ENCODE results near the gene SH3RF3.

SH3RF3 gene

GRCh38 chr2:109266998-109267854, 138.2 kb downstream of the SH3RF3 start:
- no peak for DNase-seq

GRCh38 chr2:109268916-109269315, 139.9 kb downstream of the SH3RF3 start:
- DNase-seq: no peak

GRCh38 chr2:109269706-109270504, 140.9 kb downstream of the SH3RF3 start:
- no peak for DNase-seq

DNA sequence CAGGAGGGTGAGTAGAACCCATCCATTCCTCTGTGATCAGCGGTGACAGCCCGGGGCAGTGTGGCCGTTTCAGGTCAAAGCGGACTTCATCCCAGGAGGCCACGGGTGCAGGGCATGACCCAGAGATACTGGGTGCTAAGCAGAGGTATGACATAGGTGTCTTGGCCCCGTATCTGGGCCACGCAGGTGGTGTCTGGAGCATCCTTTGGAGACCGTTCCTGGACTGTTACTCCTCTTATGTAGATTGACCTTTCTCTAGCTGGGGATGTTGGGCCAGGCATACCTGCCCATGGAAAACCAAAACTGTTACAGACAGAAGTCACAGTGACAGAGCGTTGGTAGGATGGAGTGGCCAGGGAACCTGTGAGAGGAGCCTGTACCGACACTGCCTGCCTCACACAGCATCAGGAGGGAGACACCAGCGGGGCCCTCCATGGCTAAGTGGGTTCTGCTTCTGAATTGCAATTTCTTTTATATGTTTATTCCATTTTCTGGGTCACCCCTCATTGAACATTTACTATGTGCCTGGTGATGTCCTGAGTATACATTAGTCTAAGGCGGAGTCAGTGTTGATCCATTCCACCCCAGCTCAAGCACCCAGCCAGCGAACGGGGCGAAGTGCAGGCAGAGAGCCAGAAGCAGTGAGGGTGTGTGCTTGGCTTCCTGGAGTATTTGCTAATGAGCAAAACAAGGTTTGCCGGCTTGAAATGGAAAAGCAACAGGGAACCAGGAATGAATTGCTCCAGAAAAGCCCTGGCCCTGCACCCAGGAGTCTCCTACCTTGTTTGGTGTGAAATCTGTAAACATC, 141.7 kb downstream of the SH3RF3 start:
- no peak for DNase-seq

GRCh38 chr2:109271920-109272319, 142.9 kb downstream of the SH3RF3 start:
- no peak for DNase-seq

- no peak for DNase-seq
Observed at GRCh38 chr2:109272461-109272860, 143.5 kb downstream of the SH3RF3 start.

DNA sequence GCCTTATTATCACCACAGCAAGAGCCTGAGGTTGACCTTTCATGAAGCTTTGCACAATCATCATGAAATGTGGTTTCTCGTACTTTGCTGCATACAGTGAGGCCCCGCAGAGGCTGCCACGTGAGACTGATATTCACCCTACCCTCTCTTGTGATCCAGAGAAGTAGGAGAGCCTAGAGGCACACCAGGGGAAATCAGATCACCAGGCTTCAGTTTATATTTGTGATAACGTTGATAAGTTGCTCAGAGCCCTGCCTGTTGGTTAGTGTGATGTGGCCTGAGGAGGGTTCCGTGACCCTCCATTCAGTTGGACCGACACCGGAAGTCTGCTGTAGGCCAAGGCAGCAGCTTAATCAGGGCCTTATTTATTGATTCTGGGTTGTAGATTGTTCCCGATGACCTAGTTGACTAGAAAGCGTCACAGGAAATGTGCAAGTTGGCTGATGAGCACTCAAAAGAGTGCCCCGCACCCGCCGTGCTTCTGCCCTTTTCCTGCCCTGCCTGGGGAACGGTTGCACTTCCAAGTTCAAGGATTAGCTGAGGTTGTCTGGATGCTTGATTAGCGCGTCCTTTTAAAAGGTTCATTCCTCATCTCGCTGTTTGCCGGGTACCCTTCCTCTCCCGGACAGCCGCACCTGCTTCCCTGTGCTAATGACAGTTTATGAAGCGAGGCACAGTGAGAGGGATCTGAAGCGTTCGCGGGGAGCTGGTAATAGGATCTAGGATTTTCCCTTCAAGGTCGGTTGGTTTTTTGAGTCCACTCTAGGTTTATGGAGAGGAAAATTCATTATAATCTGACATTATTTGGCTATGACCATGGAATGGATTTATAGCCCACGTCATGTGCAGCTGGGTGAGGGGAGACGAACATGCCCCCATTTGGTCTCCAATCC, 146.4 kb downstream of the SH3RF3 start:
- no peak for DNase-seq

GRCh38 chr2:109277406-109277805, 148.4 kb downstream of the SH3RF3 start:
- DNase-seq: no peak

- no peak for DNase-seq
Observed at GRCh38 chr2:109279243-109279860, 150.3 kb downstream of the SH3RF3 start.

DNA sequence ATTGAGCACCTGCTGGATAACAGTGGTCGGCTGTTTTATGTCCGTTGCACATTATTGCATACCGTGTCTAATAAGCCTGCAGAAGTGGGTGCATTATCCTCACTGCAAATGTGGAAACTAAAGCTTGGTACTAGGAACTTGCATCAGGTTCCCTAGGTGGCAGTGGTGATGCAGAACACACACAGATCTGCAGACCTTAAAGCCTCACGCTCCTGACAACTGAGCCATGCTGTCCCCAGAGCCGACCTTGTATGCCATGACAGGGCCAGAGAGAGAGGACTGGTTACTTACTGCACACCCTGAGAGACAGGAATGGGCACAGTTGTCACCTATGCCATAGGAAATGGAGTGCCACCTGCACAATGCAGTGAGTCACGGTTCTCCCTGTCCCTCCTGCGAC, 151.8 kb downstream of the SH3RF3 start:
- DNase-seq: no peak

DNA sequence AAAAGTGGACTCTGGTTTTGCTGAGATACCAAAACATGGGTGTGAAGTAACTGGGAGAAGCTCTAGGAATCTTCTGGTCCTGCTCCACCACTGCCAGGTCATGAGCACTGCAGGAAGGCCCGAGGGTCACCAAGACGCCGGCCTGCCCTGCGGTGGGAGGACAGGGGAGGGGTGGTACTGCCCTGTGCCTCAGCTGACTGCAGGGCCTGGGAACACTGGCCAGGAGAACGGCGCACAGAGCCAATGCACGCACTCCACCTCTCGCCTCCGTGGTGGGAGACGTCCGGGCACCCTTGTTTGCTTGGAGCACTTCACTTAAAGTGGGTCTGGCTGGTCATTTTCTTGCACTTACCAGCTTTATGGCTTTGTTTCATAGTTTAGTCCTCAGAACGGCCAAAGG, 153.4 kb downstream of the SH3RF3 start:
- DNase-seq: no peak

GRCh38 chr2:109282865-109283264, 153.9 kb downstream of the SH3RF3 start:
- DNase-seq: no peak

DNA sequence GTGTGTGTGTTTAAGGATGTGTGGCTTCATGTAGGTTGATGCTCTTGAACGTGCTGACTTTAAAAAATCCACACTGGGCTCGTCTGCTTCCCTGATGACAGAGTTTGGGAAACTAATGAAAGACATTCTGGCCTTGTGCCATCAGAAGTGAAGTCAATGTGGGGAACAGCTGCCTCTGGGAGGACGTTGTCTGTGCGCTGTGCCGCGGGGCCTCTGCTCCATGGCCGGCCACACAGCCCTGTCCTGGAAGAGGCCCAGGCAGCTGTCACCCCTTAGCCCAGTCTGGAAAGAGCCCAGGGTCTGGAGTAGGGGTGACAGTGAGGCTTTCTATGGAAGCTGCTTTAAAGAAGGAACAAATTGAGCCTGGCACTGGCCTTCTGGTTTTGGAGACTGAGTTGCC, 155.8 kb downstream of the SH3RF3 start:
- no peak for DNase-seq

DNA sequence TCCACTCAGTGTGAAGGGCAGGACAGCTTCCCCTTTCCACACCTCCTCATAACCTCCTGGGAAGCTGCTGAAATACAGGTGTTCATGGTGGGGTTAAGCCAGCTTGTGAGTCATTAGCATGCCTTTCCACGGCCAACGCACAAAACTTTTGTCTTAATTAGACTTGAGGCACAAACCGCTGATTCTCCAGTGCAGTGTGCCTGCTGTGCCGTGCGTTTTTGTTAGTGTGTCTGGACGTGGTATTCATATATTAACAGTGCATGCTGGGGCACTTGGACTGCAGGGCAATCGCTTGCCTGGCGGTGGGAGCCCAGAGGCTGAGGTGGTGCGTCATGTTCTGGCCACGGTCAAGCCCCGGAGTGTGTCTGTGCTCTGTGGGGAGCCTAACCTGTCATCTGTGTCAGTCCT, 156.2 kb downstream of the SH3RF3 start:
- DNase-seq: no peak

DNA sequence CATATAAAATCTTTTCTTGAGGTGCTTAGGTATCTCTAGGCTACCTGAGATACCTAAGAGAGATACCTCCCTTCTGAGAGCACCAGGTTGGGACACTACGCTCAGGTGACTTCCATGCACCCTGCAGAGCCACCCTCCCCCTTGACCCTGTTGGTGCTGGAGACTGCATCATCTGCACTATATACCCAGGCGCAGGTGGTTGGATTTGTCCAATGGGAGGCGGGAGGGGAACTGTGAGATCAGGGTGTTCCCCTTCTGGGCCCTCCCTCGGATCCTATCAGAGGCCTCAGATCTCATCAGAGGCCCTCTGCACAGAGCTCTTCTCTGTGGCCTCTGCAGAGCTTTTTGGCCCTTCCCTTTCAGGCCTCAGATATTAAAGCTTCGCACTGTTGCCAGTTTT, 158.4 kb downstream of the SH3RF3 start:
- no peak for DNase-seq

DNA sequence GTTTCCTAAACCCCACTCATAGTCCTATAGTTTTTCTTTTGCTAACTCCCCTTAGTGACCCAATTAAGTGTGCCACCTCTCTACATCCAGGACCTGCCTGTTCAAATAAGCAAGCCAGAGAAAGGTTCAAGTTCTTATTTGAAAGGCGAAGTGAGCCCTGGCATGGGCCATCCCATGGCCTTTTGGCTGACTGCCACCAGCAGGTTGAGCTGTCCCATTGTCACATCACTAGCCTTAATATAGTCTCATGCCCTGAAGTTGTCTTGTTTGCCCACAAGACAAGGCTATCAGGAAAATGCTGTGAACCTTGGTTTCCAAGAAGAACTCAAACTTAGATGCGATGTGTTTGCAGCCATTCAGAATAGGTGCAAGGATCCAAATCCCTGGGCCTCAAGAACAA, 158.8 kb downstream of the SH3RF3 start:
- no peak for DNase-seq

GRCh38 chr2:109288544-109289368, 159.8 kb downstream of the SH3RF3 start:
- no peak for DNase-seq

DNA sequence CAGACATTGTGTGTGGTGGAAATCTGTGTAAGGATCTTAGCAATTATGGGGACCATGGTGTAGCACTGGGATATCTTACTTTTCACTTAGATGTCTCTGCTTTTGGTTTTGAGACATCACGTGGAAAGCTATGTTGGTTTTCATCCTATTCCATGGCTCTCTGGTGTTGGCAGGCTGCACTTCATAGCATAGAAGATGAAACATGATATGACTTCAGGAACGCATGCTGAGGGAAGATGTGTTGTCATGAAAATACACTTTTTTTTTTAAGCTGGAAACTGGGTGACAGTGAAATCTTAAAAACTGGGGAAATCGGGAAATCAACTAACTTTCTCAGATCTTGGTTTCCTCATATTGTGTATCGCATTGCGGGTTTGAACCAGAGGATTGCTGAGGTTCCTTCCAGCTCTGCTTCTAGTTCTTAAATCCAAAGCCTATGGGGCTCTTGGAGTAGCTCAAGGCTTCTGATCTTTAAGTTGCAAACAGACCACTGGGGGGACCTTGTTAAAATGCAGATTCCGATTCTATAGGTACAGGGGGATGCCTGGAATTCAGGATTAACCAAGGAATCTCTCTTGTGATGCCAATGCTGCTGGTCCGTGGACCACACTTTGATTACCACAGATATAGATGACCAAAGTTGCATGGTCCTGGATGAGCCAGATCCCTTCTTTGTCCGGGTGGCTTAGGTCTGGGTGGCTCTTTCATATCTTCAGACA, 160.7 kb downstream of the SH3RF3 start:
- DNase-seq: no peak

- DNase-seq: no peak
Observed at GRCh38 chr2:109290887-109291643, 162.1 kb downstream of the SH3RF3 start.

Measured in activated CD4-positive, alpha-beta T cell treated with anti-CD3 and anti-CD28 coated beads, Interleukin-2, Interleukin-6, amounts not matched to agents 100 ng/mL and 50 ng/mL, durations not matched to agents 16 hours and 8 hours (primary cell).